Skin of body (tissue), 2 donors: Measurements from ENCODE around the gene KIF5B. TPM values are rescaled to one million over a fixed set of nuclear protein-coding genes. Genes with fewer than 3 reads are reported as not detected.
"Not testable (repeated sequence)": the region's sequence is repeated elsewhere in the genome, so short reads cannot be mapped to it uniquely, and the experiment has no call there.

Source experiments
- DNase-seq: peaks from one replicate; lab custom pipeline; 2025; lab: John Stamatoyannopoulos, UW
- total RNA-seq: library from RNA; depleted of rRNA; stranded (reverse); fragments of >200 nt; gene quantifications from one replicate; pipeline ENCODE4 v1.2.3, GENCODE V29; 2014

Gene KIF5B
- total RNA-seq, 1 donor from 2014 or later: 89.4 TPM

DNA sequence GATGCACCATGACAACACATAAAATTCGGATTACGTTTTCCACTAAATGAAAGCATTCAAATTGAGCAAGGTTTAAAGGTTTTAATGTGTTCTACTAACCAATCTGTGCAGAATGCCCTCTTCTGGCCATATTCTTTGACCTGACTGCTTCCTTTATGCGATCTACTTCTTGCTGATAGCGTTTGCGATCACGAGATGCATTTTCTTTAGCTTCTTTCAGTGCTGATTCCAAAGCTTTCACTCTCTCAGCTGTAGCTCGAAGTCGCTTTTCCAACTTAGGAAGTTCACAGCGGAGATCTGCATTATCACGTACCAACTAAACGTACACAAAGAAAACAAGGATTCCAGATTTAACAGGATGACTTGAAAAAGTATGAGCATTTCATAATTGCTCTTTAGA is 39.2 kb downstream of the KIF5B start:
- DNase-seq: no peak

GRCh38 chr10:32015386-32015785 is 40.8 kb downstream of the KIF5B start:
- no peak for DNase-seq

DNA sequence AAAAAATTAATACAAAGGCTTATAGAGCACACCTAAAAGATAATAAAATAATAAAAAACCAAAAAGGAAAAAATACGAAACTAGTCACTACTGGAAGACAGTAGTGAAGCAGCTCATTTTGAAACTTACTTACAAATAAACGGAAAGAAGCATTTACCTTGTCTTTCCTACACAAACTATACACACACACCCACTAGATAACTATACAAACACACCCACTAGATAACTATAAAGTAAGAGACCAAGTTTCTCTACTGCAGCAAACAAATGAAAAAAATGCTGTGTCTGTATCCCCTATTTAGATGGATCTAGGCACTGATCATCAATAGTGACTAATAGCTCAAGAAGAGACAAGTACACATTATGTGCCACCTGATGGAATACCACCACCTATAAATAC is 49.2 kb downstream of the KIF5B start:
- no peak for DNase-seq

DNA sequence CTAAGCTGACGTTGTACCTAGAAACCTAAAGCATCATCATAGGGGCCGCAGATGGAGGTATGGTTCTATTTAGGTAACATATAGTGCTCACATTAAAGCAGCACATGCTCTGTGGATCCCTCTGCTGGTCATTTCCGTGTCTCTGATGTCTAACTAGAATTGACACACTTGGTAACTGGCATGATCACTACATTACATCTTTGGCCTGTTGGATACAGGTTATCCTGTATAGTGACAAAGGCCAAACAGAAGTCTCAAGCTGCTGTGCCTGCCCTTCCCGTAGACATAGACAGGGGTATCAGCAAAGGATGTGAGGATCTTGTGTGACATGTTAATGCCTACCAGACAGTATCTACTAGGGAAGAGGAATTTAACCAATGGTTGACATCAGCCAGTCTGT is 51.2 kb downstream of the KIF5B start:
- peak; percentile 10 for DNase-seq

- no peak for DNase-seq
Measured at GRCh38 chr10:32004161-32004591, 52.0 kb downstream of the KIF5B start.

GRCh38 chr10:32002531-32002930 is 53.7 kb downstream of the KIF5B start:
- DNase-seq: no peak

GRCh38 chr10:32000937-32001336 is 55.3 kb downstream of the KIF5B start:
- DNase-seq: no peak

GRCh38 chr10:31999836-32000235 is 56.4 kb downstream of the KIF5B start:
- no peak for DNase-seq

DNA sequence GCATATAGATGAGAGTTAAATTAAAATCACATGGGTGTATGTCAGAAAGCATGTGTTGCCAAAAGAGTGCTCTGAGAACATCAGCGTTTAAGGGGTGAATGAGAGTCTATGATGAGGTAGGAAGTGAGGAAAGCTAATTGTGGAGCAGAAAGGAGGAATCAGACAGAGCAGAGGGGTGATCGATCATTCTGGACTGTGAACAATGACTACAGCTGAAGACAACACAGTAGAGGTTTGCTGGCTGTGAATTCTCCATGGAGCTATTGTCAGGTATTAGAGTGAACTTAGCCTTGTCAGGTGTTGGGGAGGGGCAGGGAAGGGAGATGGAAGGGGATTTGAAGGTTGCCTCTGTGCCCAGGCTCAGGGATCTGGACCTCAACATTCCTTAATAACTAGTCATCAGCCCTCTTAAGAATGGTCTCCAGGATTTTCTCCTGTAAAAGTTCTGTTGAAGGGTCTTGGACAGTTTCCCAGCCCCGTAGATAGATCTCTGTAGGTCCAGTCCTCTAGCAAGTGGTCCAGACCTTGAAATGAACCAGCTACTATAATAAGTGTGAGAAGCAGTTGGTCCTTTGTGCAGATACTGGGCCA is 57.1 kb downstream of the KIF5B start:
- DNase-seq: no peak

GRCh38 chr10:31994926-31995325 is 61.3 kb downstream of the KIF5B start:
- DNase-seq: no peak

GRCh38 chr10:31990937-31991336 is 65.3 kb downstream of the KIF5B start:
- DNase-seq: no peak

DNA sequence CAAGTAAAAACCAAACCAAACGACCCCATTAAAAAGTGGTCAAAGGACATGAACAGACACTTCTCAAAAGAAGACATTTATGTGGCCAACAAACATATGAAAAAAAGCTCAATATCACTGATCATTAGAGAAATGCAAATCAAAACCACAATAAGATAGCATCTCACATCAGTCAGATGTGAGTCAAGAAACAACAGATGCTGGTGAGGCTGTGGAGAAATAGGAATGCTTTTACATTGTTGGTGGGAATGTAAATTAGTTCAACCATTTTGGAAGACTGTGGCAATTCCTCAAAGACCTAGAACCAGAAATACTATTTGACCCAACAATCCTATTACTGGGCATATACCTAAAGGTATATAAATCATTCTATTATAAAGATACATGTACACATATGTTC is 68.4 kb downstream of the KIF5B start:
- DNase-seq: not testable (repeated sequence)

DNA sequence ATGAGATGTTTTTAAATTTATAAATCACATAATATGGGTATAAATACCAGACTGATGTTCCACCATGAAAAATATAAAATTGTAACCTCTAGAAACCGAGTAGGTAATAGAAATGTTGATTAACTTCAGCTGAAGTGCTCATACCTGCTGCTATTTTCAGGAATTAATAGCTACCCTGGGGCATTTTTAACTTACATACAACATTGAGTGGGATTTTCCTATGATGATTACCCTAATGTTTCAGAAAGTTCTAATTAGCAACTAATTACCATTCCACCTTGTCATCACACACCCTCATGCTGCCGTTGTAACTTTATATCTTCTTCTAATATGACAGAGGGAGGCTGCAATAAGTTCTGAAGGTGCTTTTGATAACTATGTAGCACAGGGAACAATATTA is 74.1 kb downstream of the KIF5B start:
- DNase-seq: no peak

DNA sequence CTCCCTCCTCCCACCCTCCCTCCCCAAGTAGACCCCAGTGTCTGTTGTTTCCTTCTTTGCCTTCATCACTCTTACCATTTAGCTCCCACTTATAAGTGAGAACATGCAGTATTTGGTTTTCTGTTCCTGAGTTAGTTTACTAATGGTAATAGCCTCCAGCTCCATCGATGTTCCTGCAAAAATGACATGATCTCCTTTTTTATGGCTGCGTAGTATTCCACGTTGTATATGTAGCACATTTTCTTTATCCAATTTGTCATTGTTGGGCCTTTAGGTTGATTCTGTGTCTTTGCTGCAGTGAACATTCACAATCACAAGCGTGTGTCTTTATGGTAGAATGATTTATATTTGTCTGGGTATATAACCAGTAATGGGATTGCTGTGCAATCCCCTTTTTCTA is 75.8 kb downstream of the KIF5B start:
- DNase-seq: no peak

- not testable (repeated sequence) for DNase-seq
Measured at GRCh38 chr10:31979071-31979470, 77.2 kb downstream of the KIF5B start.

- no peak for DNase-seq
Measured at GRCh38 chr10:31978156-31978483, 78.1 kb downstream of the KIF5B start.

DNA sequence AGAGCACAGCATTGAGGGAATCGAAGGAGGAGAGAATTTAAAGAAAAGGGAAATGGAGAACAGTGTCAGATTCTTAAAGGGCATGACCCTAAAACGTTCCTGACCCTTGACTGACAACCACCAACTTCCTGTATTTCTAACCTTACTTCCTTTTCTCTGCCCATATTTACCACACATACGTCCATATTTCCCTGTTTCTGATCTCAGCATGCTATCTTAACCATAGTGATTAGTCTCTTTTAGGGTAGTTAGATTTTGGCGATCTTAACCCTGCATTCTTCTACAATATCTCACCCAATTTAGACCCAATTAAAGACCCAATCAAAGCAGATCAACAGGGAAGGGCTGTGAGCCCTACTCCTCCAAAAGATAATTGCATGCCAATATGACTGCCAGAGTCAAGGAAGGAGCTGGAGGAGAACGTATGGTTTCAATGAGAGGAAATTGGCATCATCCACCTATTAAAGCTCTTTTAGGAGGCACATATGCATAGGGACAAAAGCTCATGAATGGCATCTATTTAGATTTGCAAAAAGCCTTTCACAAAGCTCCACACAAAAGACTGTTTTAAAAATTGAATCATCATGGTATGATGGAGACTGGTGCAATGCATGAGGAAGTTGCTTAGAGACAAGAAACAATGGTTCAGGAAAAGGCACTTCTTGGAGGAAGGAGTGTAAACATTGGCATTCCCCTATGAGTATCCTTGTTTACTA is 78.6 kb downstream of the KIF5B start:
- peak; percentile 8 for DNase-seq

GRCh38 chr10:31975157-31975765 is 81.0 kb downstream of the KIF5B start:
- no peak for DNase-seq

- DNase-seq: no peak
Measured at GRCh38 chr10:31974434-31975124, 81.6 kb downstream of the KIF5B start.

DNA sequence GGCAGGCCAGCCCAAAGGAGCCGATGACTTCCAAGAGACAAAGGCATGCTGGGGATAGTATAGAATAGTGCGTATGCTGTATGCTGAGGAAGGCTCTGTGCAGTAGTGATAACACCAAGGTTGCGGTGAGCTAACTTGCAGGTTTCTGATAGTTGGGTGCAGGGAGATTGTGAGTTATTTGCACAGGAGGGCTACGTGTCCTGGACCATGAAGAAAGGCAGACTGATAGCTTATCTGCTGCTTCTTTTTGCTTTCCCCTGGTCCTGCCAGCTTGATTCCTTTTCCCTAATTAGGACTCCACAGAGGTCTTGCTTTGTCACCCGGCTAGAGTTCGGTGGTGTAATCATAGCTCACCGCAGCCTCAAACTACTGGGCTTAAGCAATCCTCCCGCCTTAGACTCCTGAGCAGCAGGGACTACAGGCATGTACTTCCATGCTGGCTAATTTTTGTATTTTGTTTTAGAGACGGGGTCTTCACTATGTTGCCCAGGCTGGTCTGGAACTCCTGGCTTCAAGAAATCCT is 83.6 kb downstream of the KIF5B start:
- no peak for DNase-seq

DNA sequence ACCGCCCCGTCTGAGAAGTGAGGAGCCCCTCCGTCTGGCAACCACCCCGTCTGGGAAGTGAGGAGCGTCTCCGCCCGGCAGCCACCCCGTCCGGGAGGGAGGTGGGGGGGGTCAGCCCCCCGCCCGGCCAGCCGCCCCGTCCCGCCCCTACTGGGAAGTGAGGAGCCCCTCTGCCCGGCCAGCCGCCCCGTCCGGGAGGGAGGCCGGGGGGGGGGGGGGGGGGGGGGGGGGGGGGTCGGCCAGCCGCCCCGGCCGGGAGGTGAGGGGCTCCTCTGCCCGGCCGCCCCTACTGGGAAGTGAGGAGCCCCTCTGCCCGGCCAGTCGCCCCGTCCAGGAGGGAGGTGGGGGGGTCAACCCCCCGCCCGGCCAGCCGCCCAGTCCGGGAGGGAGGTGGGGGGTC is 86.4 kb downstream of the KIF5B start:
- peak; percentile 100 for DNase-seq

- no peak for DNase-seq
Measured at GRCh38 chr10:31963589-31963980, 92.6 kb downstream of the KIF5B start.
